Caco-2 (cell line): ENCODE measurements around the gene DSCAML1. TPM values are rescaled to one million over a fixed set of nuclear protein-coding genes. Genes with fewer than 3 reads are reported as not detected.

Experiments used
- BruUV-seq: library from RNA; stranded (reverse); fragments of 400-500 nt; replicated peaks from 2 replicates; lab custom pipeline; 2021; lab: Mats Ljungman, UMichigan
- CTCF ChIA-PET: fragments of 300-600 bp; sonication (Branson Sonifier 250); formaldehyde crosslinking; loops from one replicate; lab custom pipeline; 2022; ENCODE audit warnings: antibody characterized with exemption; lab: Charles Lee
- POLR2A ChIA-PET: fragments of 300-600 bp; sonication (Branson Sonifier 250); formaldehyde crosslinking; loops from one replicate; lab custom pipeline; 2022; ENCODE audit warnings: antibody characterized with exemption; lab: Charles Lee
- DNase-seq, 2 experiments: peaks; one replicate each; pipeline versions ENCODE4 v3.0.0 to v3.0.0-alpha.2; 2020 to 2022
- H3K27me3 ChIP-seq: replicated peaks from 2 replicates; pipeline ENCODE4 v1.6.0; 2011; ENCODE audit warnings: low read length; ENCODE audit not compliant: control insufficient read depth, insufficient read depth
- H3K36me3 ChIP-seq: 2 replicates; pipeline ENCODE4 v1.5.1; 2011; ENCODE audit warnings: low read length; ENCODE audit not compliant: control insufficient read depth, insufficient read depth
- H3K4me1 ChIP-seq: fragments of 250-450 bp; sonication (Bioruptor Pico); 2 replicates; pipeline ENCODE4 v1.5.1; 2020; ENCODE audit warnings: mild to moderate bottlenecking
- H3K4me3 ChIP-seq: 2 replicates; pipeline ENCODE4 v1.5.1; 2011; ENCODE audit warnings: low read depth, mild to moderate bottlenecking, control low read depth, low read length
- H3K9me3 ChIP-seq: fragments of 250-450 bp; sonication (Bioruptor Pico); 2 replicates; pipeline ENCODE4 v1.5.1; 2020; ENCODE audit warnings: mild to moderate bottlenecking, moderate library complexity
- H3K27ac Mint-ChIP-seq: one replicate; pipeline ENCODE4 v1.8.0; 2022; ENCODE audit warnings: mixed read lengths; ENCODE audit not compliant: unreplicated experiment
- H3K27me3 Mint-ChIP-seq: one replicate; pipeline ENCODE4 v1.8.0; 2022; ENCODE audit warnings: mixed read lengths; ENCODE audit not compliant: insufficient read depth, unreplicated experiment
- H3K36me3 Mint-ChIP-seq: one replicate; pipeline ENCODE4 v1.8.0; 2022; ENCODE audit warnings: mild to moderate bottlenecking, mixed read lengths; ENCODE audit not compliant: insufficient read depth, unreplicated experiment
- H3K4me1 Mint-ChIP-seq: one replicate; pipeline ENCODE4 v1.8.0; 2022; ENCODE audit warnings: low read depth, mixed read lengths; ENCODE audit not compliant: unreplicated experiment
- H3K4me3 Mint-ChIP-seq: one replicate; pipeline ENCODE4 v1.8.0; 2022; ENCODE audit warnings: mild to moderate bottlenecking, moderate library complexity, mixed read lengths; ENCODE audit not compliant: unreplicated experiment
- H3K9me3 Mint-ChIP-seq: one replicate; pipeline ENCODE4 v1.8.0; 2022; ENCODE audit warnings: mixed read lengths; ENCODE audit not compliant: unreplicated experiment
- intact Hi-C: fragments of 100-400 bp; cut with micrococcal nuclease; formaldehyde crosslinking; loops from one replicate; pipeline ENCODE4 v1.10.0; 2022; ENCODE audit not compliant: unreplicated experiment
- total RNA-seq: library from RNA; stranded (reverse); gene quantifications from 2 replicates; pipeline ENCODE4 v1.2.3, GENCODE V29; 2022
- TF ChIP-seq, protein P1 (sequence below), 2 experiments: fragments of 200-600 bp in 1 of 2; IDR thresholded peaks; 1 replicate in 1 of 2; 2 replicates in 1 of 2; pipeline versions ENCODE4 v1.5.1 to v1.8.0; 2011 to 2022; ENCODE audit warnings: antibody characterized with exemption in 1 of 2, control low read depth in 1 of 2, inconsistent platforms in 1 of 2, low read depth in 1 of 2, low read length in 1 of 2, mild to moderate bottlenecking in 1 of 2, moderate library complexity in 1 of 2; ENCODE audit not compliant: insufficient read depth in 1 of 2, severe bottlenecking in 1 of 2, unreplicated experiment in 1 of 2

Gene DSCAML1
- total RNA-seq, 1 experiment from 2014 or later = not detected

DNA sequence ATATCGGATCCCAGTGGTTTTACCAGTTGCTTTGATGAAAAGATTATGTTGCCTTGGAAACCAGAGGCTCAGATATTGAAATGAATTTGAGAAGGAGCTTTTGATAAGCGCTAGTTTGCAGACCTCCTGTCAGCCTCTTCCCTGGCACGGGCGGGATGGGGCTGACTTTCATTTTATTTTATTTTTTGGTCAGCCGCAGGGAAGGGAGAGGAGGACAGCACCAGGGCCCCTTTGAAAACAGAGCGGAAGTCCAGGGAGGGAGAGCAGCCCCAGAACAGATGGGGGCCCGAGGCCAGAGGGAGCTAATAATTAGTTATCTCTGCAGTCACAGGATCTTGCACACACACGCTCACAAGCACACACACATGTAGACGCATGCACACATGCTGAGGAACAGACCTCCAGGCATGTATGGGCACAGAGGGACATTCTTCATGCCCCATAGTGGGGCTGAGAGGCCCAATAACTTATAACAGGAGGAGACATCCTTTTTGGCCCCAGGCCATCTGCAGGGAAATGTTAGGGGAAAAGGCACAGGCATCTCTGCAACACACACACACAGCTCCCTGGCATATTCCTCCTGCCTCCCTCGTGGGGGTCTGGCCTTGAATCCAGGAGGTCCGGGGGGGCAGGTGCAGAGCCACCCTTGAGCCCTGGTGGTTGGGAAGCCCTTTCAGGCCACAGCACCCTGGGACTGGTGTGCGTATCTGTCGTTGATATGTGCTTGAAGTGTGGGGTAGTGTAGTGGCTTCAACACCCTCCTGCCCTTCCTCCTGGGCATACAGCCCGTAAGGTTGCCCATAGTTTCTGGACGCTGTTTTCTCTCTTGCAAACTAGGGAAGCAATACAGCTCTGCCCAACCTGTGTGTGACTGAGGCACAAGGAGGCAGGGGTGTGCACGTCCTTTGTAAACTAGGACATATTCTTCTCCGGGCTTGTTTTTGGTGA lies 352.0 kb downstream of the DSCAML1 start:
- BruUV-seq = no TSS peak
- TF ChIP-seq, protein P1, sequence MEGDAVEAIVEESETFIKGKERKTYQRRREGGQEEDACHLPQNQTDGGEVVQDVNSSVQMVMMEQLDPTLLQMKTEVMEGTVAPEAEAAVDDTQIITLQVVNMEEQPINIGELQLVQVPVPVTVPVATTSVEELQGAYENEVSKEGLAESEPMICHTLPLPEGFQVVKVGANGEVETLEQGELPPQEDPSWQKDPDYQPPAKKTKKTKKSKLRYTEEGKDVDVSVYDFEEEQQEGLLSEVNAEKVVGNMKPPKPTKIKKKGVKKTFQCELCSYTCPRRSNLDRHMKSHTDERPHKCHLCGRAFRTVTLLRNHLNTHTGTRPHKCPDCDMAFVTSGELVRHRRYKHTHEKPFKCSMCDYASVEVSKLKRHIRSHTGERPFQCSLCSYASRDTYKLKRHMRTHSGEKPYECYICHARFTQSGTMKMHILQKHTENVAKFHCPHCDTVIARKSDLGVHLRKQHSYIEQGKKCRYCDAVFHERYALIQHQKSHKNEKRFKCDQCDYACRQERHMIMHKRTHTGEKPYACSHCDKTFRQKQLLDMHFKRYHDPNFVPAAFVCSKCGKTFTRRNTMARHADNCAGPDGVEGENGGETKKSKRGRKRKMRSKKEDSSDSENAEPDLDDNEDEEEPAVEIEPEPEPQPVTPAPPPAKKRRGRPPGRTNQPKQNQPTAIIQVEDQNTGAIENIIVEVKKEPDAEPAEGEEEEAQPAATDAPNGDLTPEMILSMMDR (IDR thresholded peaks at IDR 0.05; ENCODE audit: insufficient read depth in 1 of 2, low read depth in 1 of 2, low read length in 1 of 2, severe bottlenecking in 1 of 2, unreplicated experiment in 1 of 2) = no peak
- ChIA-PET CTCF (interaction anchor here (0.6 to 4.2 kb wide), 6 partner anchors 11 to 374 kb away, joined by 3 to 43 read pairs (median 4); no protein-coding TSS in a partner anchor), POLR2A (no interaction called here)
- no peaks in the 10 kb centered on the region; the same call in 1 of the 2 replicates for H3K27me3 ChIP-seq
- no peak overlapping the region for H3K27ac Mint-ChIP-seq
- no peaks in the 10 kb centered on the region for H3K4me1 ChIP-seq
- H3K4me1 Mint-ChIP-seq = no peaks in the 10 kb centered on the region
- H3K36me3 ChIP-seq = no peaks in the 10 kb centered on the region
- H3K9me3 Mint-ChIP-seq = no peaks in the 10 kb centered on the region
- H3K27me3 Mint-ChIP-seq = peaks cover 34% of the 10 kb centered on the region
- no peaks in the 10 kb centered on the region for H3K9me3 ChIP-seq
- no peak overlapping the region for H3K4me3 ChIP-seq
- intact Hi-C loops = loop anchor here (5.0 kb wide), 1 partner anchor 167 kb away; no protein-coding TSS in a partner anchor
- no peak overlapping the region for H3K4me3 Mint-ChIP-seq
- DNase-seq = no peak
- H3K36me3 Mint-ChIP-seq = no peaks in the 10 kb centered on the region

DNA sequence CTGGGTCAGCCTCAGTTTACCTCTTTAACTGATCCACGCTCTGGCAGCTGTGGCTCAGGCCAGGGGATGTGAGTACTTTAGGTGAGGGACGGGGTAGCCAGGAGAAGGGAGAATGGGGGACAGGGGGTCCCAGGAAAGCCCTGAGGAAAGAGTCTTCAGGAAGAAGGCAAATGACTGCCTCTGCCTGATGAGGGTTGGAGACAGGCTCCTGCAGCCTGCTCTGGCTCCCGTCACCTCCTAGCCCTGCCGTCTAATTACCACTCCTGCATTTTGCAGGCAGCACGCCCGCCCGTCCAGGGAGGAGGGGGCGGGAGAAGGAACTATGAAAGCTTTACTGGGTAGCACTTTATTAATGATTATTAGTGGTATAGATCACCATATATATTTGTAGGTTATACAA lies 352.8 kb downstream of the DSCAML1 start:
- H3K27me3 Mint-ChIP-seq = peaks cover 38% of the 10 kb centered on the region
- H3K36me3 ChIP-seq = no peaks in the 10 kb centered on the region
- H3K27ac Mint-ChIP-seq = no peak overlapping the region
- CTCF ChIA-PET = interaction anchor here (0.9 to 4.2 kb wide), 10 partner anchors 16 to 375 kb away, joined by 3 to 43 read pairs (median 4); no protein-coding TSS in a partner anchor
- H3K4me3 ChIP-seq = no peak overlapping the region
- H3K9me3 ChIP-seq = no peaks in the 10 kb centered on the region
- H3K36me3 Mint-ChIP-seq = no peaks in the 10 kb centered on the region
- no peaks in the 10 kb centered on the region; the same call in 1 of the 2 replicates for H3K27me3 ChIP-seq
- H3K4me1 Mint-ChIP-seq = no peaks in the 10 kb centered on the region
- H3K4me3 Mint-ChIP-seq = no peak overlapping the region
- no peaks in the 10 kb centered on the region for H3K4me1 ChIP-seq
- DNase-seq = no peak
- H3K9me3 Mint-ChIP-seq = no peaks in the 10 kb centered on the region
- POLR2A ChIA-PET = interaction anchor here (0.7 kb wide), 1 partner anchor 28 kb away, joined by 3 read pairs; no protein-coding TSS in a partner anchor
- BruUV-seq = no TSS peak
- intact Hi-C loops = loop anchor here (5.0 kb wide), 1 partner anchor 168 kb away; no protein-coding TSS in a partner anchor
- TF ChIP-seq, protein P1 (IDR thresholded peaks at IDR 0.05; ENCODE audit: insufficient read depth in 1 of 2, low read depth in 1 of 2, low read length in 1 of 2, severe bottlenecking in 1 of 2, unreplicated experiment in 1 of 2) = no peak
